GM23338 (cell line): ENCODE results near the gene ARHGEF28. TPM values are rescaled to one million over a fixed set of nuclear protein-coding genes. Genes with fewer than 3 reads are reported as not detected.
A peak's percentile ranks its signal among the peaks of the same experiment; 100 is the strongest.

Source experiments
- ATAC-seq: fragments of 200-7000 bp; cut with Tn5 transposase; 3 replicates; pipeline ENCODE4 v1.9.1; 2020
- DNase-seq: peaks from one replicate; pipeline ENCODE4 v3.0.0-alpha.2; 2015; ENCODE audit warnings: low spot score
- H2AFZ ChIP-seq: fragments of 200-600 bp; sonication (generic); 2 replicates; pipeline ENCODE4 v1.8.0; 2016; ENCODE audit warnings: antibody characterized with exemption, mild to moderate bottlenecking, moderate library complexity
- H3F3A ChIP-seq: fragments of 200-600 bp; sonication (generic); replicated peaks from 2 replicates; pipeline ENCODE4 v1.8.0; 2017; ENCODE audit warnings: antibody characterized with exemption, mixed run types, low read depth
- H3K27ac ChIP-seq: fragments of 200-600 bp; sonication (generic); 2 replicates; pipeline ENCODE4 v1.6.1; 2016; ENCODE audit warnings: low read depth
- H3K27me3 ChIP-seq: fragments of 200-600 bp; sonication (generic); 2 replicates; pipeline ENCODE4 v1.8.0; 2016; ENCODE audit warnings: mild to moderate bottlenecking, mixed run types, moderate library complexity; ENCODE audit not compliant: insufficient read depth
- H3K36me3 ChIP-seq: fragments of 200-600 bp; sonication (generic); 2 replicates; pipeline ENCODE4 v1.8.0; 2016; ENCODE audit warnings: mild to moderate bottlenecking; ENCODE audit not compliant: insufficient read depth
- H3K4me1 ChIP-seq: fragments of 200-600 bp; sonication (generic); 2 replicates; pipeline ENCODE4 v1.8.0; 2016; ENCODE audit warnings: mild to moderate bottlenecking, moderate library complexity; ENCODE audit not compliant: insufficient read depth
- H3K4me2 ChIP-seq: fragments of 200-600 bp; sonication (generic); 2 replicates; pipeline ENCODE4 v1.7.1; 2017; ENCODE audit warnings: mixed run types
- H3K4me3 ChIP-seq: fragments of 200-600 bp; sonication (generic); 2 replicates; pipeline ENCODE4 v1.6.1; 2016; ENCODE audit warnings: mixed run types
- H3K79me2 ChIP-seq: fragments of 200-600 bp; sonication (generic); replicated peaks from 2 replicates; pipeline ENCODE4 v1.8.0; 2017; ENCODE audit warnings: mild to moderate bottlenecking; ENCODE audit not compliant: insufficient read depth
- H3K9me2 ChIP-seq: fragments of 200-600 bp; sonication (generic); 2 replicates; pipeline ENCODE4 v1.8.0; 2017; ENCODE audit not compliant: insufficient read depth
- H4K20me1 ChIP-seq: fragments of 200-600 bp; sonication (generic); replicated peaks from 2 replicates; pipeline ENCODE4 v1.8.0; 2017; ENCODE audit warnings: mild to moderate bottlenecking; ENCODE audit not compliant: insufficient read depth
- H3K27ac Mint-ChIP-seq: 2 replicates; pipeline ENCODE4 v1.8.0; 2020; ENCODE audit warnings: inconsistent platforms, mild to moderate bottlenecking, moderate library complexity, mixed read lengths
- H3K27me3 Mint-ChIP-seq: 3 replicates; pipeline ENCODE4 v1.8.0; 2022; ENCODE audit warnings: low read depth, mild to moderate bottlenecking, moderate library complexity, mixed read lengths, inconsistent platforms; ENCODE audit not compliant: insufficient read depth, poor library complexity
- H3K36me3 Mint-ChIP-seq: 3 replicates; pipeline ENCODE4 v1.8.0; 2021; ENCODE audit warnings: low read depth, mild to moderate bottlenecking, inconsistent platforms, moderate library complexity, mixed read lengths
- H3K4me1 Mint-ChIP-seq: 3 replicates; pipeline ENCODE4 v1.8.0; 2020; ENCODE audit warnings: mild to moderate bottlenecking, inconsistent platforms, mixed read lengths
- H3K4me3 Mint-ChIP-seq: 3 replicates; pipeline ENCODE4 v1.8.0; 2021; ENCODE audit warnings: moderate library complexity, mild to moderate bottlenecking, inconsistent platforms, mixed read lengths
- H3K9me3 Mint-ChIP-seq: 3 replicates; pipeline ENCODE4 v1.8.0; 2020; ENCODE audit warnings: moderate library complexity, mild to moderate bottlenecking, inconsistent platforms, mixed read lengths
- CREB1 ChIP-seq: fragments of 250-450 bp; sonication (Bioruptor Pico); IDR thresholded peaks from 2 replicates; pipeline ENCODE4 v1.5.0; 2020; ENCODE audit warnings: low read depth, mild to moderate bottlenecking, moderate library complexity
- ETS1 ChIP-seq: IDR thresholded peaks from 2 replicates; pipeline ENCODE4 v1.6.1; 2016; ENCODE audit warnings: antibody characterized with exemption
- EZH2 ChIP-seq: fragments of 200-600 bp; sonication (generic); IDR thresholded peaks from one replicate; pipeline ENCODE4 v1.8.0; 2017; ENCODE audit warnings: antibody characterized with exemption, mild to moderate bottlenecking, low read depth; ENCODE audit not compliant: unreplicated experiment
- EZH2phosphoT487 ChIP-seq: fragments of 200-600 bp; sonication (generic); IDR thresholded peaks from one replicate; pipeline ENCODE4 v1.8.1; 2018; ENCODE audit warnings: antibody characterized with exemption; ENCODE audit not compliant: unreplicated experiment
- JUNB ChIP-seq: IDR thresholded peaks from one replicate; pipeline ENCODE4 v1.6.1; 2016; ENCODE audit warnings: antibody characterized with exemption; ENCODE audit not compliant: unreplicated experiment
- NANOG ChIP-seq: IDR thresholded peaks from 2 replicates; pipeline ENCODE4 v1.6.1; 2016; ENCODE audit warnings: antibody characterized with exemption, borderline replicate concordance
- POLR2AphosphoS5 ChIP-seq: IDR thresholded peaks from 2 replicates; pipeline ENCODE4 v1.6.1; 2016; ENCODE audit warnings: antibody characterized with exemption, low read depth
- STAT1 ChIP-seq: IDR thresholded peaks from one replicate; pipeline ENCODE4 v1.6.1; 2016; ENCODE audit warnings: antibody characterized with exemption; ENCODE audit not compliant: unreplicated experiment
- ZNF114 ChIP-seq: fragments of 250-450 bp; sonication (Bioruptor Pico); IDR thresholded peaks from 2 replicates; pipeline ENCODE4 v1.5.0; 2020; ENCODE audit warnings: mild to moderate bottlenecking, moderate library complexity
- ZNF331 ChIP-seq: fragments of 250-450 bp; sonication (Bioruptor Pico); IDR thresholded peaks from 2 replicates; pipeline ENCODE4 v1.5.0; 2020; ENCODE audit warnings: low read depth, mild to moderate bottlenecking, moderate library complexity
- polyA plus RNA-seq: library from polyadenylated mRNA; unstranded; fragments of >200 nt; fragmentation: Nextera tagmentation; extraction: Ambion mirVana; gene quantifications from 2 replicates; pipeline ENCODE4 v1.2.1, GENCODE V29; 2016
- total RNA-seq: library from RNA; depleted of rRNA; stranded (reverse); fragments of >200 nt; shearing (Covaris generic); gene quantifications from 2 replicates; pipeline ENCODE4 v1.2.3, GENCODE V29; 2014
- TF ChIP-seq, protein P1 (sequence below), 2 experiments: fragments of 200-600 bp in 1 of 2; sonication (generic) in 1 of 2; conservative IDR thresholded peaks; 2 replicates each; pipeline versions ENCODE4 v1.5.1 to v1.6.1; 2016 to 2017; ENCODE audit warnings: antibody characterized with exemption in 2 of 2, low read depth in 2 of 2, mild to moderate bottlenecking in 2 of 2, moderate library complexity in 1 of 2
- TF ChIP-seq, protein P2 (sequence below): IDR thresholded peaks from one replicate; pipeline ENCODE4 v1.6.1; 2018; ENCODE audit warnings: antibody characterized with exemption; ENCODE audit not compliant: unreplicated experiment
- TF ChIP-seq, protein P3 (sequence below): fragments of 250-450 bp; sonication (Bioruptor Pico); IDR thresholded peaks from 2 replicates; pipeline ENCODE4 v1.5.0; 2020; ENCODE audit warnings: mild to moderate bottlenecking, moderate library complexity

ARHGEF28 gene
- total and polyA plus RNA-seq, 2 experiments from 2014 or later, result 0.39 to 1.0 TPM

- H3K4me3 Mint-ChIP-seq, result no peak overlapping the region
- peaks cover 19% of the 10 kb centered on the region for H3K4me1 Mint-ChIP-seq
- H3K36me3 Mint-ChIP-seq, result no peaks in the 10 kb centered on the region
- H3K27me3 Mint-ChIP-seq, result peaks cover 14% of the 10 kb centered on the region
- H2AFZ ChIP-seq, result peak overlapping the region; percentile 84; the same call in 1 of the 2 replicates
- no peaks in the 10 kb centered on the region for H3K9me2 ChIP-seq
- no peaks in the 10 kb centered on the region for H3K36me3 ChIP-seq
- DNase-seq (no peak), ATAC-seq (no peak)
- H3K4me1 ChIP-seq, result peaks cover 30% of the 10 kb centered on the region
- H3K4me3 ChIP-seq, result no peak overlapping the region
- no peaks in the 10 kb centered on the region for H3K79me2 ChIP-seq
- no peak overlapping the region for H3K4me2 ChIP-seq
- H3K27ac Mint-ChIP-seq, result no peak overlapping the region
- H4K20me1 ChIP-seq, result no peaks in the 10 kb centered on the region
- H3K9me3 Mint-ChIP-seq, result no peaks in the 10 kb centered on the region
- TF ChIP-seq EZH2 (no peak), STAT1 (no peak), ZNF331 (no peak), NANOG (no peak), POLR2AphosphoS5 (no peak), ETS1 (no peak), EZH2phosphoT487 (no peak), CREB1 (no peak), ZNF114 (CRISPR knock-in tag) (no peak), JUNB (no peak)
- TF ChIP-seq, protein P1, sequence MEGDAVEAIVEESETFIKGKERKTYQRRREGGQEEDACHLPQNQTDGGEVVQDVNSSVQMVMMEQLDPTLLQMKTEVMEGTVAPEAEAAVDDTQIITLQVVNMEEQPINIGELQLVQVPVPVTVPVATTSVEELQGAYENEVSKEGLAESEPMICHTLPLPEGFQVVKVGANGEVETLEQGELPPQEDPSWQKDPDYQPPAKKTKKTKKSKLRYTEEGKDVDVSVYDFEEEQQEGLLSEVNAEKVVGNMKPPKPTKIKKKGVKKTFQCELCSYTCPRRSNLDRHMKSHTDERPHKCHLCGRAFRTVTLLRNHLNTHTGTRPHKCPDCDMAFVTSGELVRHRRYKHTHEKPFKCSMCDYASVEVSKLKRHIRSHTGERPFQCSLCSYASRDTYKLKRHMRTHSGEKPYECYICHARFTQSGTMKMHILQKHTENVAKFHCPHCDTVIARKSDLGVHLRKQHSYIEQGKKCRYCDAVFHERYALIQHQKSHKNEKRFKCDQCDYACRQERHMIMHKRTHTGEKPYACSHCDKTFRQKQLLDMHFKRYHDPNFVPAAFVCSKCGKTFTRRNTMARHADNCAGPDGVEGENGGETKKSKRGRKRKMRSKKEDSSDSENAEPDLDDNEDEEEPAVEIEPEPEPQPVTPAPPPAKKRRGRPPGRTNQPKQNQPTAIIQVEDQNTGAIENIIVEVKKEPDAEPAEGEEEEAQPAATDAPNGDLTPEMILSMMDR (conservative IDR thresholded peaks at IDR 0.05; ENCODE audit: low read depth in 2 of 2), result no peak
- TF ChIP-seq, protein P2, sequence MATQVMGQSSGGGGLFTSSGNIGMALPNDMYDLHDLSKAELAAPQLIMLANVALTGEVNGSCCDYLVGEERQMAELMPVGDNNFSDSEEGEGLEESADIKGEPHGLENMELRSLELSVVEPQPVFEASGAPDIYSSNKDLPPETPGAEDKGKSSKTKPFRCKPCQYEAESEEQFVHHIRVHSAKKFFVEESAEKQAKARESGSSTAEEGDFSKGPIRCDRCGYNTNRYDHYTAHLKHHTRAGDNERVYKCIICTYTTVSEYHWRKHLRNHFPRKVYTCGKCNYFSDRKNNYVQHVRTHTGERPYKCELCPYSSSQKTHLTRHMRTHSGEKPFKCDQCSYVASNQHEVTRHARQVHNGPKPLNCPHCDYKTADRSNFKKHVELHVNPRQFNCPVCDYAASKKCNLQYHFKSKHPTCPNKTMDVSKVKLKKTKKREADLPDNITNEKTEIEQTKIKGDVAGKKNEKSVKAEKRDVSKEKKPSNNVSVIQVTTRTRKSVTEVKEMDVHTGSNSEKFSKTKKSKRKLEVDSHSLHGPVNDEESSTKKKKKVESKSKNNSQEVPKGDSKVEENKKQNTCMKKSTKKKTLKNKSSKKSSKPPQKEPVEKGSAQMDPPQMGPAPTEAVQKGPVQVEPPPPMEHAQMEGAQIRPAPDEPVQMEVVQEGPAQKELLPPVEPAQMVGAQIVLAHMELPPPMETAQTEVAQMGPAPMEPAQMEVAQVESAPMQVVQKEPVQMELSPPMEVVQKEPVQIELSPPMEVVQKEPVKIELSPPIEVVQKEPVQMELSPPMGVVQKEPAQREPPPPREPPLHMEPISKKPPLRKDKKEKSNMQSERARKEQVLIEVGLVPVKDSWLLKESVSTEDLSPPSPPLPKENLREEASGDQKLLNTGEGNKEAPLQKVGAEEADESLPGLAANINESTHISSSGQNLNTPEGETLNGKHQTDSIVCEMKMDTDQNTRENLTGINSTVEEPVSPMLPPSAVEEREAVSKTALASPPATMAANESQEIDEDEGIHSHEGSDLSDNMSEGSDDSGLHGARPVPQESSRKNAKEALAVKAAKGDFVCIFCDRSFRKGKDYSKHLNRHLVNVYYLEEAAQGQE, result no peak
- TF ChIP-seq, protein P3, sequence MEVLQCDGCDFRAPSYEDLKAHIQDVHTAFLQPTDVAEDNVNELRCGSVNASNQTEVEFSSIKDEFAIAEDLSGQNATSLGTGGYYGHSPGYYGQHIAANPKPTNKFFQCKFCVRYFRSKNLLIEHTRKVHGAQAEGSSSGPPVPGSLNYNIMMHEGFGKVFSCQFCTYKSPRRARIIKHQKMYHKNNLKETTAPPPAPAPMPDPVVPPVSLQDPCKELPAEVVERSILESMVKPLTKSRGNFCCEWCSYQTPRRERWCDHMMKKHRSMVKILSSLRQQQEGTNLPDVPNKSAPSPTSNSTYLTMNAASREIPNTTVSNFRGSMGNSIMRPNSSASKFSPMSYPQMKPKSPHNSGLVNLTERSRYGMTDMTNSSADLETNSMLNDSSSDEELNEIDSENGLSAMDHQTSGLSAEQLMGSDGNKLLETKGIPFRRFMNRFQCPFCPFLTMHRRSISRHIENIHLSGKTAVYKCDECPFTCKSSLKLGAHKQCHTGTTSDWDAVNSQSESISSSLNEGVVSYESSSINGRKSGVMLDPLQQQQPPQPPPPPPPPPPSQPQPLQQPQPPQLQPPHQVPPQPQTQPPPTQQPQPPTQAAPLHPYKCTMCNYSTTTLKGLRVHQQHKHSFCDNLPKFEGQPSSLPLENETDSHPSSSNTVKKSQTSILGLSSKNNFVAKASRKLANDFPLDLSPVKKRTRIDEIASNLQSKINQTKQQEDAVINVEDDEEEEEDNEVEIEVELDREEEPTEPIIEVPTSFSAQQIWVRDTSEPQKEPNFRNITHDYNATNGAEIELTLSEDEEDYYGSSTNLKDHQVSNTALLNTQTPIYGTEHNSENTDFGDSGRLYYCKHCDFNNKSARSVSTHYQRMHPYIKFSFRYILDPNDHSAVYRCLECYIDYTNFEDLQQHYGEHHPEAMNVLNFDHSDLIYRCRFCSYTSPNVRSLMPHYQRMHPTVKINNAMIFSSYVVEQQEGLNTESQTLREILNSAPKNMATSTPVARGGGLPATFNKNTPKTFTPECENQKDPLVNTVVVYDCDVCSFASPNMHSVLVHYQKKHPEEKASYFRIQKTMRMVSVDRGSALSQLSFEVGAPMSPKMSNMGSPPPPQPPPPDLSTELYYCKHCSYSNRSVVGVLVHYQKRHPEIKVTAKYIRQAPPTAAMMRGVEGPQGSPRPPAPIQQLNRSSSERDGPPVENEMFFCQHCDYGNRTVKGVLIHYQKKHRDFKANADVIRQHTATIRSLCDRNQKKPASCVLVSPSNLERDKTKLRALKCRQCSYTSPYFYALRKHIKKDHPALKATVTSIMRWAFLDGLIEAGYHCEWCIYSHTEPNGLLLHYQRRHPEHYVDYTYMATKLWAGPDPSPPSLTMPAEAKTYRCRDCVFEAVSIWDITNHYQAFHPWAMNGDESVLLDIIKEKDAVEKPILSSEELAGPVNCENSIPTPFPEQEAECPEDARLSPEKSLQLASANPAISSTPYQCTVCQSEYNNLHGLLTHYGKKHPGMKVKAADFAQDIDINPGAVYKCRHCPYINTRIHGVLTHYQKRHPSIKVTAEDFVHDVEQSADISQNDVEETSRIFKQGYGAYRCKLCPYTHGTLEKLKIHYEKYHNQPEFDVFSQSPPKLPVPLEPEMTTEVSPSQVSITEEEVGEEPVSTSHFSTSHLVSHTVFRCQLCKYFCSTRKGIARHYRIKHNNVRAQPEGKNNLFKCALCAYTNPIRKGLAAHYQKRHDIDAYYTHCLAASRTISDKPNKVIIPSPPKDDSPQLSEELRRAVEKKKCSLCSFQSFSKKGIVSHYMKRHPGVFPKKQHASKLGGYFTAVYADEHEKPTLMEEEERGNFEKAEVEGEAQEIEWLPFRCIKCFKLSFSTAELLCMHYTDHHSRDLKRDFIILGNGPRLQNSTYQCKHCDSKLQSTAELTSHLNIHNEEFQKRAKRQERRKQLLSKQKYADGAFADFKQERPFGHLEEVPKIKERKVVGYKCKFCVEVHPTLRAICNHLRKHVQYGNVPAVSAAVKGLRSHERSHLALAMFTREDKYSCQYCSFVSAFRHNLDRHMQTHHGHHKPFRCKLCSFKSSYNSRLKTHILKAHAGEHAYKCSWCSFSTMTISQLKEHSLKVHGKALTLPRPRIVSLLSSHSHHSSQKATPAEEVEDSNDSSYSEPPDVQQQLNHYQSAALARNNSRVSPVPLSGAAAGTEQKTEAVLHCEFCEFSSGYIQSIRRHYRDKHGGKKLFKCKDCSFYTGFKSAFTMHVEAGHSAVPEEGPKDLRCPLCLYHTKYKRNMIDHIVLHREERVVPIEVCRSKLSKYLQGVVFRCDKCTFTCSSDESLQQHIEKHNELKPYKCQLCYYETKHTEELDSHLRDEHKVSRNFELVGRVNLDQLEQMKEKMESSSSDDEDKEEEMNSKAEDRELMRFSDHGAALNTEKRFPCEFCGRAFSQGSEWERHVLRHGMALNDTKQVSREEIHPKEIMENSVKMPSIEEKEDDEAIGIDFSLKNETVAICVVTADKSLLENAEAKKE (CRISPR knock-in tag), result no peak
- peaks cover 7% of the 10 kb centered on the region; the same call in 1 of the 2 replicates for H3F3A ChIP-seq
- H3K27me3 ChIP-seq, result peaks cover 37% of the 10 kb centered on the region
- H3K27ac ChIP-seq, result no peak overlapping the region
Measured at GRCh38 chr5:73623901-73624404, 2.0 kb upstream of the ARHGEF28 start.
